GM12872 (cell line): ENCODE measurements around the gene GSDME.

Source experiments
- CTCF ChIP-seq: IDR thresholded peaks from 3 replicates; pipeline ENCODE4 v1.5.1; 2011; ENCODE audit warnings: low read depth, mild to moderate bottlenecking, low read length, moderate library complexity; ENCODE audit not compliant: insufficient read depth

Gene GSDME

GRCh38 chr7:24705461-24705954 is 51.8 kb downstream of the GSDME start:
- TF ChIP-seq CTCF, result no peak

GRCh38 chr7:24704311-24704710 is 53.0 kb downstream of the GSDME start:
- TF ChIP-seq CTCF, result no peak

GRCh38 chr7:24703296-24703695 is 54.0 kb downstream of the GSDME start:
- TF ChIP-seq CTCF, result no peak

GRCh38 chr7:24702755-24703154 is 54.5 kb downstream of the GSDME start:
- no peak for TF ChIP-seq CTCF

- TF ChIP-seq CTCF, result no peak
Measured at GRCh38 chr7:24701261-24702235, 55.7 kb downstream of the GSDME start.

GRCh38 chr7:24700521-24701260 is 56.6 kb downstream of the GSDME start:
- TF ChIP-seq CTCF, result no peak
